CD4-positive, alpha-beta T cell treated with Interleukin-12 subunit alpha and Interleukin-12 subunit beta, for 1 hour (primary cell): ENCODE results near the gene CFAP410.
"Not testable (repeated sequence)": the region's sequence is repeated elsewhere in the genome, so short reads cannot be mapped to it uniquely, and the experiment has no call there.

Experiments used
- DNase-seq: peaks from one replicate; pipeline ENCODE4 v3.0.0-alpha.2; 2020

The CFAP410 gene

DNA sequence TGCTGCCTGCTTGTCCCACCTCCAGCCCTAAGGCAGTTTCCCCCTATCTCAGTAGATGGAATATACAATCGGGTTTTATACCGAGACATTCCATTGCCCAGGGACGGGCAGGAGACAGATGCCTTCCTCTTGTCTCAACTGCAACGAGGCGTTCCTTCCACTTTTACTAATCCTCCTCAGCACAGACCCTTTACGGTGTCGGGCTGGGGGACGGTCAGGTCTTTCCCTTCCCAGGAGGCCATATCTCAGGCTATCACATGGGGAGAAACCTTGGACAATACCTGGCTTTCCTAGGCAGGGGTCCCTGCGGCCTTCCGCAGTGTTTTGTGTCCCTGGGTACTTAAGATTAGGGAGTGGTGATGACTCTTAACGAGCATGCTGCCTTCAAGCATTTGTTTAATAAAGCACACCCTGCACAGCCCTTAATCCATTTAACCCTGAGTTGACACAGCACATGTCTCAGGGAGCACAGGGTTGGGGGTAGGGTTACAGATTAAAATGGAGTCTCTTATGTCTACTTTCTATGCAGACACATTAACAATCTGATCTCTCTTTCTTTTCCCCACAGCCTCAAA is 55.9 kb downstream of the CFAP410 start:
- not testable (repeated sequence) for DNase-seq

DNA sequence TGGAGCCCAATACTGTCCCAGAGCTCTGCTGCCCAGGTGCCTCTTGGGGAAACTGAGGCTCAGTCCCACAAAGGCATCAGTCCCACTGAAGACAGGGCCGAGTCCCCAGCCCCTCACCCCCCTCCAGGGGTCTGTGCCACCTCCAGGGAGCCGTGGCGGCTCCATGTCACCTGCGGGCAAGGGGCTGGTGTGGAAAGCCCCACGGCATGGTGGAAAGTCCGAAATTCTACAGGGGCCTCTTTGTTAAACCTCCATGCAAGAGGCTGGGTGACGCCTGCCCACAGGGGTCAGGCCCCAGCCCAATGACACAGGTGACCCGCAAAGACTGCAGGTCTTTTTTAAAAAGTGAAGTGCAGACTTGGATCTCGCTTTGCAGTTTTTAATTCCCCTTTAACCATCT is 56.8 kb downstream of the CFAP410 start:
- no peak for DNase-seq

DNA sequence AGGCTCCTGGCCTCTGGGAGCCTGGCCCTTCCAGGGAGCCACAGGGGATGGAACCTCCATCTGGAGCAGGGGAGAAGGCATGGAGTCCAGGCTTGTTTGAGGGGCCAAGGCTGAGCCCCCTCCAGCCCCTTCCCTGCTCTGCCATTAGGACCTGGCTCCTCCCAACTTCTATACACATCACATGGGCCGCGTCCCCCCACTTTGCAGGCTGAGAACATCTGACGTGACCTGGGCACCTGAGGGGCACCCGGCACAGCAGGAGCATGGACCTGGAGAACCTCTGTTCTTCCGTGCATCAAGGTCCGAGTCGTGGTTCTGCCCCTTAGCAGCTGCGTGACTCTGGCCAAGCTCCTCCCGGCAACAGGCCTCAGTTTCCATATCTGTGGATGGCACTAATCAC is 57.4 kb downstream of the CFAP410 start:
- no peak for DNase-seq

DNA sequence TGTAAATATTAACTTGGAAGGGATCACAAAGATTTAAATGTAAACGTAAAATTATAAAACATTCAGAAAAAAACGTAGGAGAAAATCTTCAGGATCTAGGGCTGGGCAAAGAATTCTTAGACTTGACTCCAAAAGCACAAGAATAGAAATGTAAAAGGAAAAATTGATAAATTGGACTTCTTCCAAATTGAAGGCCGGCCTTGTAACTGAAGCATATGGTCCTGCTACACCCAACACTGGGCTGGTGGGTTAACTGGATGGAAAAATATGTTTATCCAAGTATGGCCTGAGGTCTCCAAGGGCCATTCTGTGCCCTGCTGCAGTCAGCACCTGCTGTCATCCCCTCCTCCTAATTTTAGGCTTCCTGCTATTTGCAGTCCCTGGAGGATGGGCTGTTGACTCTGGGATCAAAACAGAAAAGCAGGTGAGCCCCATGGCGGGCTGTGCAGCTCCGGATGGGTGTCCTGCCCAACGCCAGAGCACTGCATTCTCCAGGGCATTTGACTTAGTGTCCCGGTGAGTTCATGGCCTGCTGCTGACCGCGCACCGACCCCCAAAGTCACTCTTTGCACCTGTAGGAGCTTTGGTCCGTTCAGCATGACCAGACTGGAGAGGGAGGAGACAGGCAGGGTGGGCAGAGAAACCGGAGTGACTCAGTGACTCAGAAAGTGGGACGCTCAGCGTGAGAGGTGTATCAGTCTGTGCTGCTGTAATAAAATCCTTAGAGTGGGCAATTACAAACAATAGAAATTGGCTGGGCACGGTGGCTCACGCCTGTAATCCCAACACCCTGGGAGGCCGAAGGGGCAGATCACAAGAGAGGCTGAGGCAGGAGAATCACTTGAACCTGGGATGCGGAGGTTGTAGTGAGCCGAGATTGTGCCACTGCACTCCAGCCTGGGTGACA is 59.6 kb downstream of the CFAP410 start:
- no peak for DNase-seq
